Prostate gland (tissue), 2 donors: Measurements from ENCODE around the gene BNIP5. TPM values are rescaled to one million over a fixed set of nuclear protein-coding genes. Genes with fewer than 3 reads are reported as not detected.
"Not testable (repeated sequence)": the region's sequence is repeated elsewhere in the genome, so short reads cannot be mapped to it uniquely, and the experiment has no call there.

ENCODE experiments used
- DNase-seq: peaks from one replicate; pipeline ENCODE4 v3.0.0-alpha.2; 2019; ENCODE audit warnings: low spot score
- H3K27ac ChIP-seq, 2 donors: fragments of 200-600 bp; sonication (generic); 2 replicates each; pipeline ENCODE4 v1.5.1; 2017 to 2019
- H3K27me3 ChIP-seq: fragments of 200-600 bp; sonication (generic); replicated peaks from 2 replicates; pipeline ENCODE4 v1.5.1; 2019; ENCODE audit not compliant: insufficient read depth
- H3K36me3 ChIP-seq, 2 donors: fragments of 200-600 bp; sonication (generic); 1 replicate in 1 of 2; 2 replicates in 1 of 2; pipeline versions ENCODE4 v1.5.1 to v1.8.1; 2017 to 2019
- H3K4me1 ChIP-seq: fragments of 200-600 bp; sonication (generic); replicated peaks from 2 replicates; pipeline ENCODE4 v1.5.1; 2019
- H3K4me3 ChIP-seq, 2 donors: fragments of 200-600 bp; sonication (generic); 2 replicates each; pipeline ENCODE4 v1.5.1; 2017 to 2019
- H3K9me3 ChIP-seq: fragments of 200-600 bp; sonication (generic); 2 replicates; pipeline ENCODE4 v1.5.1; 2017
- POLR2A ChIP-seq: fragments of 450-650 bp; IDR thresholded peaks from one replicate; pipeline ENCODE4 v1.6.1; 2016; ENCODE audit warnings: antibody characterized with exemption, mild to moderate bottlenecking
- POLR2AphosphoS5 ChIP-seq: sonication (generic); formaldehyde crosslinking; IDR thresholded peaks from one replicate; pipeline ENCODE4 v1.6.1; 2017; ENCODE audit warnings: antibody characterized with exemption
- WGBS: methylation state at CpG from one replicate; pipeline ENCODE4 v1.1.5; 2018; 5-methylcytosine and 5-hydroxymethylcytosine counted together
- intact Hi-C: fragments of 100-400 bp; cut with DNase I; formaldehyde crosslinking; loops from one replicate; pipeline ENCODE4 v1.14.2; 2022
- total RNA-seq, 2 donors: library from RNA; depleted of rRNA; stranded (reverse); fragments of >200 nt; gene quantifications; one replicate each; pipeline ENCODE4 v1.1.0, GENCODE V29; 2016
- TF ChIP-seq, protein P1 (sequence below), 4 experiments: fragments of 200-600 bp in 2 of 4; fragments of 450-650 bp in 2 of 4; sonication (generic) in 2 of 4; IDR thresholded peaks; 1 replicate in 3 of 4; 2 replicates in 1 of 4; pipeline ENCODE4 v1.5.1; 2016 to 2019; ENCODE audit warnings: antibody characterized with exemption in 4 of 4, mild to moderate bottlenecking in 2 of 4, moderate library complexity in 2 of 4

The BNIP5 gene
- total RNA-seq, 2 donors from 2014 or later, result 0.34 TPM; not detected in 1

DNA sequence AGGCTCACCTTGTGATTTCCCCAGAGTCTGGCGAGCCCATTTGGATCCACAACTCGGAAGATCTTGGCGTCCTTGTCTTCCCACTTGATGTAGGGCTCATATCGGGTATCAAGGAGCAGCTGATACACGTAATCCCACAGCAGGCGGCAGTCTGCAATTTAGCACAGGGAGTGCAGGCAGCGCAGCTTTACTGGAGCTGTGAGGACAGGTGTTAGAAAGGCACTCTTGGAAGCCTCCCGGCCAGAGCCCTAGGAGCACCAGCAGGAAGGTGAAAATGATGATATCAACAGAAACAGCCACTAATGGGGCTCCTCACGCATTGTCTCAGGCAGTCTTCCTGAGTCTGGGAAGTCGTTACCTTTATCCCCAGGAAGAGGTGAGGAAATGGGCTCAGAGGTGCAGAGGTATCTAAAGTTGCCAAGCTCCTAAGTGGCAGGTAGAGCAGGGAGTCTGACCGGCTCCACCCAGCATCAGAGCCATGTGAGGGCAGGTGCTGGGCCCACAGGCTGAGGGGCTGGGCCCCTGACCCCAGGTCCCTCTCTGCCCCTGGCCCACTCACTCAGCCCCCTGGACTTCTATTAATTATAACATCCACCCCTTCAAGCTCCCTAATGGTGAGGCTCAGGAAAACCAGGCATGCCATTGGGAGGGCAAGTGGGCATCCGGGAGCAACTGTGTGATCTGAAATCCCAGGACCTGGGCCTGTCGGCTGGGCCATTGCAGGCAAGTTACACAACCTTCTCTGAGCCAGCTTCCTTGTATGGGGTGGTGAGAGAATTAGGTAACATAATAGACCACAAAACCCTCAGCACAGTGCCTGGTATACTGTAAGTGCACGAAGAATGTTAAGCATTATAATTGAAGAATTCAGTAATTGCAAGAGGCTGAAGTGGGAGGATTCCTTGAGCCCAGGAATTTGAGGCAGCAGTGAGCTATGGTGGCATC is 32.5 kb upstream of the BNIP5 start:
- Histone ChIP-seq H3K4me1 (no peaks in the 10 kb centered on the region), H3K4me3 (no peak overlapping the region), H3K27me3 (no peaks in the 10 kb centered on the region), H3K9me3 (no peaks in the 10 kb centered on the region), H3K27ac (no peak overlapping the region), H3K36me3 (no peaks in the 10 kb centered on the region)
- TF ChIP-seq, protein P1, sequence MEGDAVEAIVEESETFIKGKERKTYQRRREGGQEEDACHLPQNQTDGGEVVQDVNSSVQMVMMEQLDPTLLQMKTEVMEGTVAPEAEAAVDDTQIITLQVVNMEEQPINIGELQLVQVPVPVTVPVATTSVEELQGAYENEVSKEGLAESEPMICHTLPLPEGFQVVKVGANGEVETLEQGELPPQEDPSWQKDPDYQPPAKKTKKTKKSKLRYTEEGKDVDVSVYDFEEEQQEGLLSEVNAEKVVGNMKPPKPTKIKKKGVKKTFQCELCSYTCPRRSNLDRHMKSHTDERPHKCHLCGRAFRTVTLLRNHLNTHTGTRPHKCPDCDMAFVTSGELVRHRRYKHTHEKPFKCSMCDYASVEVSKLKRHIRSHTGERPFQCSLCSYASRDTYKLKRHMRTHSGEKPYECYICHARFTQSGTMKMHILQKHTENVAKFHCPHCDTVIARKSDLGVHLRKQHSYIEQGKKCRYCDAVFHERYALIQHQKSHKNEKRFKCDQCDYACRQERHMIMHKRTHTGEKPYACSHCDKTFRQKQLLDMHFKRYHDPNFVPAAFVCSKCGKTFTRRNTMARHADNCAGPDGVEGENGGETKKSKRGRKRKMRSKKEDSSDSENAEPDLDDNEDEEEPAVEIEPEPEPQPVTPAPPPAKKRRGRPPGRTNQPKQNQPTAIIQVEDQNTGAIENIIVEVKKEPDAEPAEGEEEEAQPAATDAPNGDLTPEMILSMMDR (IDR thresholded peaks at IDR 0.05), result no peak
- no peak for TF ChIP-seq POLR2AphosphoS5
- WGBS, result 82% methylated on average over 14 of the region's 14 CpGs
- no peak for DNase-seq
- intact Hi-C loops, result loop anchor here (10.0 kb wide), 1 partner anchor 344 kb away; the partner anchor contains the start of genes MAPK14 and SLC26A8

DNA sequence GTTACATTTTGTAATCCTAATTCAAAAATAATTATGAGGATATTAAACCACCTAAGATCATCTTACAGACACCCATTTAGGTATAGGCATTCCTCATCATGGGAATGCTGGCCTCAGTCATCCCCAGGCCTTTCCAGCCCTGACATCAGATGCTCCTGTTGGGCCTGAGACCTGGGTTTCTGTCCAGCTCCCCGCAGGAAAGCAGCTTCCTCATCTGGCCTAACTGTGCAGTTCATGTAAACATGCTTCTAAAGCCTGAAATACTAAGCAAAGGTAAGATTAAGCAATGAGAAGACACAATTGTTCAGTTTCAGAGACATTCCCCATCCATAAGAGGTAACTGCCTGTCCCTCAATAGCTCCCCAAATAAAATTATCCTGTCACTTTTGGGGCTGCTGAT is 31.7 kb upstream of the BNIP5 start:
- TF ChIP-seq, protein P1 (IDR thresholded peaks at IDR 0.05), result no peak
- no peak for TF ChIP-seq POLR2A
- no peak for TF ChIP-seq POLR2AphosphoS5
- Histone ChIP-seq H3K27me3 (no peaks in the 10 kb centered on the region), H3K4me3 (no peak overlapping the region), H3K27ac (no peak overlapping the region), H3K9me3 (no peaks in the 10 kb centered on the region), H3K4me1 (no peaks in the 10 kb centered on the region), H3K36me3 (no peaks in the 10 kb centered on the region)
- WGBS, result 60% methylated on average over 1 of the region's 1 CpG
- intact Hi-C loops, result loop anchor here (10.0 kb wide), 1 partner anchor 344 kb away; the partner anchor contains the start of genes MAPK14 and SLC26A8
- DNase-seq, result no peak

DNA sequence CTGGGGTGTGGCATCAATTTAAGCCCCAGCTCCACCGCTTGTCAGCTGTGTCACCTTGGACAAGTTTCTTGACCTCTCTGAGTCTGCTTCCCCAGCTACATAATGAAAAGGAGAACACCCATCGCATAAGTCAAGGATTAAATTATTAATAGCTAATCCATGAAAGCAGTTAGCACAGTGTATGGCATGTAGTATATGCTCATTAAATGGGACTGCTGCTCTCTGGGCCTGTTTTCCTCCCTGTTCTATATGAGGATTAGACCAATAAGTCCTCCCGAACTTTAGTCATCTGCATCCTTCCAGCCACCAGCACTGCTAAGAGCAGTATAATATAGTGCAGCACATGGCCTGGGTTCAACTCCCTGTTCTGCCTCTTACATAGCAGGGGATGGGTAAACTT is 31.1 kb upstream of the BNIP5 start:
- no peaks in the 10 kb centered on the region for H3K9me3 ChIP-seq

DNA sequence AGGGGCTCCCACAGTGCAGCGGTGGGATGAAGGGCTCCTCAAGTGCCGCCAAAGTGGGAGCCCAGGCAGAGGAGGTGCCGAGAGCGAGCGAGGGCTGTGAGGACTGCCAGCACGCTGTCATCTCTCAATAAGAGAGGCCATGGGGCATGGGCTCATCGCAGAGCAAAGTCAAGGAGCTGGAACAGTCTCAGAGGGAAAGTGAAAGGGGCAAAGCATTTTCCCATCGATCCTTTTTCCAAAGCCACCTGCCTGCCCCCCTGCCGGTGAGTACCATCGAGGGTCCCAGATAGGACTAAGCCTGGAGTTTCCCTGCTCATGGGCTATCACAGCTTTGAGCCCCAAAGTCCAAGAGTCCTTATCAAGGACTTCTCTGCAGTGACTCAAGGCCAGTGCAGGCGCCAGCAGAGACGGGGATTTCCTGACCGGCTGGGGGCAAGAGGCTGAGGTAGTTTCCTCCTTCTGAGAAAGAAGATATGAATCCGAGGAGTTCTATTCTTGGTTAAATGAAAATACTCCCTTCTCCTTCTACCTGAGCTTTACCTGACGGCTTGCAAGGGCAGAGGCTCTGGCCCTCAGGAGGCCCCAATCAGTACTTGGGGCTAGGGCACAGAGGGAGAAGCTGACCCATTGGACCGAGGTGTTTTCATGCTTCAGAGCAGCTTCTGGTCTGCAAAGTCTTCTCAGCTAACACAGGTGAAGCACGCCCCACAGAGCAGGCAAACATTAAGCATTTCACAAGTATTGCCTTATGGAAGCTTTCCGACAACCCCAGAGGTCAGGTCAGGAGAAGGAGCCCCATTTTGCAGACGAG is 28.2 kb upstream of the BNIP5 start:
- intact Hi-C loops, result loop anchor here (10.0 kb wide), 1 partner anchor 340 kb away; the partner anchor contains the start of genes MAPK14 and SLC26A8
- 87% methylated on average over 19 of the region's 19 CpGs for WGBS
- Histone ChIP-seq H3K27me3 (no peaks in the 10 kb centered on the region), H3K36me3 (no peaks in the 10 kb centered on the region), H3K9me3 (no peaks in the 10 kb centered on the region), H3K27ac (no peak overlapping the region), H3K4me1 (no peaks in the 10 kb centered on the region), H3K4me3 (no peak overlapping the region)
- TF ChIP-seq POLR2AphosphoS5, result no peak
- TF ChIP-seq, protein P1 (IDR thresholded peaks at IDR 0.05), result no peak
- no peak for TF ChIP-seq POLR2A
- DNase-seq, result no peak

More for the DNA sequence above, 31.1 kb upstream of the BNIP5 start:
- no peak overlapping the region for H3K27ac ChIP-seq
- H3K4me1 ChIP-seq, result no peaks in the 10 kb centered on the region
- intact Hi-C loops, result loop anchor here (10.0 kb wide), 1 partner anchor 343 kb away; the partner anchor contains the start of genes MAPK14 and SLC26A8
- DNase-seq, result no peak
- H3K4me3 ChIP-seq, result no peak overlapping the region
- H3K36me3 ChIP-seq, result no peaks in the 10 kb centered on the region
- H3K27me3 ChIP-seq, result no peaks in the 10 kb centered on the region
- 87% methylated on average over 3 of the region's 3 CpGs for WGBS
- TF ChIP-seq POLR2A (no peak), POLR2AphosphoS5 (no peak)
- TF ChIP-seq, protein P1 (IDR thresholded peaks at IDR 0.05), result no peak

DNA sequence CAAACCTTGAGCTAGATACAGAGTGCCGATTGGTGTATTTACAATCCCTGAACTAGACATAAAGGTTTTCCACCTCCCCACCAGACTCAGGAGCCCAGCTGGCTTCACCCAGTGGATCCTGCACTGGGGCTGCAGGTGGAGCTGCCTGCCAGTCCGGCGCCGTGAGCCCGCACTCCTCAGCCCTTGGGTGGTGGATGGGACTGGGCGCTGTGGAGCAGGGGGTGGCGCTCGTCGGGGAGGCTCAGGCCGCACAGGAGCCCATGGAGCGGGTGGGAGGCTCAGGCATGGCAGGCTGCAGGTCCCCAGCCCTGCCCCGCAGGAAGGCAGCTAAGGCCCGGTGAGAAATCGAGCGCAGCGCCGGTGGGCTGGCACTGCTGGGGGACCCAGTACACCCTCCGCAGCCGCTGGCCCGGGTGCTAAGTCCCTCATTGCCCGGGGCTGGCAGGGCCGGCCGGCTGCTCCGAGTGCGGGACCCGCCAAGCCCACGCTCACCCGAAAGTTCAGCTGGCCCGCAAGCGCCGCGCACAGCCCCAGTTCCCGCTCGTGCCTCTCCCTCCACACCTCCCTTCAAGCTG is 27.5 kb upstream of the BNIP5 start:
- not testable (repeated sequence) for H3K27ac ChIP-seq, DNase-seq, H3K9me3 ChIP-seq, H3K27me3 ChIP-seq, H3K4me1 ChIP-seq, H3K4me3 ChIP-seq, H3K36me3 ChIP-seq
- intact Hi-C loops, result loop anchor here (10.0 kb wide), 1 partner anchor 339 kb away; the partner anchor contains the start of genes MAPK14 and SLC26A8
- 98% methylated on average over 16 of the region's 34 CpGs for WGBS

DNA sequence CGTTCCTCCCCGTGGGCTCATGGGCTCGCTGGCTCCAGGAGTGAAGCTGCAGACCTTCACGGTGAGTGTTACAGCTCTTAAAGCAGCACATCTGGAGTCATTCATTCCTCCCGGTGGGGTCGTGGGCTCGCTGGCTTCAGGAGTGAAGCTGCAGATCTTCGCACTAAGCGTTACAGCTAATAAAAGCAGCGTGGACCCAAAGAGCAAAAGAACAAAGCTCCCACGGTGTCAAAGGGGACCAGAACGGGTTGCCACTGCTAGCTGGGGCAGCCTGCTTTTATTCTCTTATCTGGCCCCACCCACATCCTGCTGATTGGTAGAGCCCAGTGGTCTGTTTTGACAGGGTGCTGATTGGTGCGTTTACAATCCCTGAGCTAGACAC is 26.7 kb upstream of the BNIP5 start:
- H3K4me3 ChIP-seq, H3K9me3 ChIP-seq, H3K27ac ChIP-seq, H3K27me3 ChIP-seq, H3K36me3 ChIP-seq, H3K4me1 ChIP-seq, DNase-seq: not testable (repeated sequence)
- intact Hi-C loops, result loop anchor here (10.0 kb wide), 1 partner anchor 339 kb away; the partner anchor contains the start of genes MAPK14 and SLC26A8
- 84% methylated on average over 13 of the region's 13 CpGs for WGBS
